ENCODE measurements around the gene JCHAIN.
A peak's percentile ranks its signal among the peaks of the same experiment; 100 is the strongest.
"Not testable (repeated sequence)": the region's sequence is repeated elsewhere in the genome, so short reads cannot be mapped to it uniquely, and the experiment has no call there.

The JCHAIN gene

GRCh38 chr4:70666369-70666768 lies at the start of gene JCHAIN:
JCHAIN (minus strand) TSS chr4:70666508; CDS start chr4:70666490, 18 bp downstream.
- no peak for DNase-seq (ENCODE audit: low read depth)

GRCh38 chr4:70715097-70715496 lies 48.8 kb upstream of the JCHAIN start:
- no peak for DNase-seq (ENCODE audit: low read depth)

DNA sequence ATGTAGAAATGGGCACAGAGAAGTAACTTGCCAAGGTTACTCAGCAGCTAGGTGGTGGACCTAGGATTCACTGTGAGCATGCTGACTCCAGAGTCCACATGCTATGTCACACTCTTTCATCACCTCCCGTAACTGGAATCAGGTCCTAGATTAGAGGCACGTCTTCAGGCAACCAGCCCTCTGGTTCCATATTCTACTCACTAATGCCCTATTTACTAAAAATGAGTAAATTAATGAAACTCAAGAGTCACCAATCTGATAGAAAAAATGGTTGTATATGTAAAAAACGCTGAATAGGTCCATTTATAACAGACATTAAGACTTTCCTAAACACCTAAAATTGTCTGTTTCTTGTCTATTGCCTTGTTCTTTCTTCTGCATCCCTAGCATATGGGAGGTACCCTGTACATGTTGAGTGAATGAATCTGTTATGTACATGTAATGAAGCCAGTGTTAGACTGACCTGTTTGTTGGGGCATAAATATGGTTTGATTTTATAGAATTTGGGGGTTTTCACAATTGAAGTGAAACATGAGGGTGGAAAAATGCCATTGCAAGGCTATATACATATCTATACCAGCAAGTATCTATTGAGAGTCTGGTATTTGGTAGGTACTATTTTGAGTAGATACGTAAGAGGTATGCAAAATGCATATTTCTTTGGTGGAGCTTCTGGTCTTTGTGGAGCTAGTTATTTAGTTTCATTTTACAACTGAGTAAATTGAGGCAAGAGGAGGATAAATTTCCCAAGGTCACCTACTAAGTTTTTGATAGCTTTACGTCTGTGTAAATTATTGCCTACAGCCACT lies 48.0 kb upstream of the JCHAIN start:
- DNase-seq (ENCODE audit: low read depth), result no peak

DNA sequence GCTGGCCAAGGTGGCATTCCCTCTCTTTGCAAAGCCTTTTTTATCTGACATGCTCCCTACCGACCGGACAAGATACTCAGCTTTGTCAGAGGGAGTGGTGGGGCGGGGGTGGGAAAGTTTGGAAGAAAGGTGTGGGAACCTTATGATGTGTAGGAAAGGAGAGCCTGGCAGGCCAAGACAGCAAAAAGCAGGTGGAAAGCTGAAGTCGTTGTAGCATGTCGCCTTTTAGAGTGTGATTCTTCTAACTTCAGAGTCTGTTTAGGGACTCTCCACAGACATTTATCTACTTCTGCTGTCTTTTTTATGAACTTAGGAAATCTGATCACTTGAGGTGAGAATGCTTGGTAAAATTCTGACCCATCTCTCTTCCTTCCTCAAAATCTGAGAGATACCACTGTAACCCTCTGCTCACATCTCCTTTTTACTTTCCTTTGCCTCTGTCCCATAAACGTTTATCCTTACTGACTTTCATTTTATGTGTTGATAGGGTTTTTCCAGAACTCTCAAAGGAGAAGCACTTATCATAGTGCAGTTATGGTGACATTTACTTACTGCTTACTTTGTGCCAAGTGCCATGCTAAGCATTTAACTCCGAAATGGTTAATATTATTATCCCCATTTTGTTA lies 47.3 kb upstream of the JCHAIN start:
- DNase-seq (ENCODE audit: low read depth), result no peak

DNA sequence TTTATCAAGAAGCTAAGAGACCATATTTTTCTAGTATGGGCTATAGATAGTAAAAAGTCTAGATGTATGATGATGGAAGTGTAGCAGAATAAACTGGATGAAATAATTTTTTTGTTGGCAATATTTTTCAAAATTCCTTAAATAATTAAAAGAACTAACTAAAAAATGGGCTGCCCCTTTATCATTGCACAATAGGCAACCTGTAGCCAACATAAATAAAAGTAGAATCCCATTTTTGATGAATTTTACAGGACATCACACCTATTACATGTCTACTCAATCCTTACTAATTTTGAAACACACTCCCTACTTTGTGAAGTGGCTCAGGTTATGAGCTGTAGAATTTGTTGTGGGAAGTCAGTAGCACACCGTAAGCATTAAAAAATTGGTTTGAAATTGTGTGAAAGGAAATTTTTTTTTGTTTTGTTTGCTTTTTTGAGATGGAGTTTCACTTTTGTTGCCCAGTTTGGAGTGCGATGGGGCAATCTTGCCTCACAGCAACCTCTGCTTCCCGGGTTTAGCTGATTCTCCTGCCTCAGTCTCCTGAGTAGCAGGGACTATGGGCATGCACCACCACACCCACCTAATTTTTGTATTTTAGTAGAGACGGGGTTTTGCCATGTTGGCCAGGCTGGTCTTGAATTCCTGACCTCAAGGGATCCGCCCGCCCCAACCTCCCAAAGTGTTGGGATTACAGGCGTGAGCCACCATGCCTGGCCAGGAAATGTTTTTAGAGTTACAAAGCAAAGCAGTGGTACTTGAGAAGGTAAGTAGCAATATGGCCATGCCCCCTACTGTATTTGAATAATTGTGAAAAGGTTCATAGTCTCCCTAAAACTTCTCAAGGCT lies 46.5 kb upstream of the JCHAIN start:
- DNase-seq (ENCODE audit: low read depth), result no peak

- DNase-seq (ENCODE audit: low read depth), result no peak
Measured at GRCh38 chr4:70712150-70712549, 45.8 kb upstream of the JCHAIN start.

DNA sequence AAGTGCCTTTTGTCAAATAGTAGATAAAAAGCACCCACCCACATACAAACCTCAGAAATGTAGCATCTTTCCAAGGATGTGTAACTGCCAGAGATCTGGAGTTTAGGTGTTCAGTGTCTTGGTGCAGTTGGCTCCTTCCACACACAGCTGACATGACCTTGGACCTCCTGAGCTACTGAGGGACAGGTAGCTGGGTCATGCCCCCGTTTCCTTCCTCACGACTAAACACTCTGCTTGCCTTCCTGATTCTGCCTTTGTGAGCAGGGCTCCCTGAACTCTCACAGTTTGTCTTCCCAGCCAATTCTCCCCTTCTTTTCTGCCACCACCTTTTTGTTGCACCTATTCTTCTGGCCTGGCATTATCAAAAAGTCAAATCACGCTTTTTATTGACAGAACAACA lies 45.3 kb upstream of the JCHAIN start:
- no peak for DNase-seq (ENCODE audit: low read depth)

DNA sequence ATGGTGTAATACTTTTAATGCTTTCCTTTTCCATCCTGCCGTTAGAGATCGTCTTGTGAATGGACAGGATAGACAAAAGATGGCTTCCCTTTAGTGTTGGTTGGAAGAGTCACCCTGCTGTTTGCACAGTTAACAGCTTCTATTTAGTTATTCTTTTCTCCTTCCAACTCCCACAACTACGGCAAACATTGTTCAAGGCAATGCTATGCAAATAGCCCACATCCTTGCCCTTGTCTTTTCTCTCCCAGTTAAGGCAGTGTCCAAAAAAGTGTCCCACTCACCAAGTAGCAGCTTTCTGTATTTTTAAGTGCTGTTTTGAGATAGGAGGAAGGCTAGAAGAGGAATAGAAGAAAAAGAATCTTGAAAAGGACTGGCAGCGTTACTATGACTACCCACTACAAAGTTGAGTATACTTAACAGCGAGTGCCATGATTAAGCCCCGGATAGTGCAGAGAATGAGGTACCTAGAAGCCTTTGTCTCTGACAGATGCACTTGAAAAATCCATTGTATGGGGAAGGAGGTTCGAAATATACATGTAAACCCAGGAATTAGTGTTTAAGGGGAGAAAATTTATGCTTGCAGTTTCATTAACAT lies 43.4 kb upstream of the JCHAIN start:
- no peak for DNase-seq (ENCODE audit: low read depth)

DNA sequence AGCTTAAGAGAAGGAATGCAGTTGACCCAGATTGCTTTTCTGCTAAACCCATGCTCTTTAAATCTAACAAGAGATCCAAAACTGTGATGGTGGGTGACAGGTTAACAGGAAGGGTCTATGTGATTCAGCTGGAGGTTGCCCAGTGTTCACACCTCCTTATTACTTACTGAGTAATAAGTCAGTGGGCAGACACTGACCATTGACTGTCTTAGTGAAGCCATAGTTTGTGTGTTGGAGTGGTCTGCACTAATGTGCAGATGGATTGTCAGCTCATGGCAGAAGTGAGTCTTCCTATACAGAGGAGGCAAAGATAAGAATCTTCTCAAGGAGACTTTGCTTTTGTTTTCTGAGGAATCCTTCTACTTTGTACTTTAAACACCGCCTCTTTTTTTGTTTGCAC lies 40.2 kb upstream of the JCHAIN start:
- no peak for DNase-seq (ENCODE audit: low read depth)

DNA sequence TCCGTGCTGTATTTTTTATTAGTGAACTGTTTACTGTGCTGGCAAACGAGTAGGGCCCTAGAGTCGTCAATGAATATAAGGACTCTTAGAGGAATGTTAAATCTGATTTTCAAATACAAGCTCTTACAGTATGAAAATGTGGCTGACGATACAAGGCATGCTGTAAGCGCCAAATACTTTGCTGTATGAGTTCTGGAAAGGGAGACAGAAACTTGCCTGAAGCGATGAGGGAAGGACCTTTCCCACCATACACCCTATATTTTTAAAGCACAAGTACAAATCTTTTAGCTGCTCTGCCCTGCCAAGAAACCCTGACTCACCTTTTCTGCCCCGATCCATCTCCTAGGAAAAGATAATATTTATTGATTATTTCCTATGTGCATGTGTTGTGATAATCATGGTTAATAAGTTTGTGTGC lies 39.7 kb upstream of the JCHAIN start:
- DNase-seq (ENCODE audit: low read depth), result no peak

GRCh38 chr4:70705183-70706043 lies 39.1 kb upstream of the JCHAIN start:
- DNase-seq (ENCODE audit: low read depth), result peak; percentile 57

GRCh38 chr4:70704931-70705182 lies 38.5 kb upstream of the JCHAIN start:
- no peak for DNase-seq (ENCODE audit: low read depth)

DNA sequence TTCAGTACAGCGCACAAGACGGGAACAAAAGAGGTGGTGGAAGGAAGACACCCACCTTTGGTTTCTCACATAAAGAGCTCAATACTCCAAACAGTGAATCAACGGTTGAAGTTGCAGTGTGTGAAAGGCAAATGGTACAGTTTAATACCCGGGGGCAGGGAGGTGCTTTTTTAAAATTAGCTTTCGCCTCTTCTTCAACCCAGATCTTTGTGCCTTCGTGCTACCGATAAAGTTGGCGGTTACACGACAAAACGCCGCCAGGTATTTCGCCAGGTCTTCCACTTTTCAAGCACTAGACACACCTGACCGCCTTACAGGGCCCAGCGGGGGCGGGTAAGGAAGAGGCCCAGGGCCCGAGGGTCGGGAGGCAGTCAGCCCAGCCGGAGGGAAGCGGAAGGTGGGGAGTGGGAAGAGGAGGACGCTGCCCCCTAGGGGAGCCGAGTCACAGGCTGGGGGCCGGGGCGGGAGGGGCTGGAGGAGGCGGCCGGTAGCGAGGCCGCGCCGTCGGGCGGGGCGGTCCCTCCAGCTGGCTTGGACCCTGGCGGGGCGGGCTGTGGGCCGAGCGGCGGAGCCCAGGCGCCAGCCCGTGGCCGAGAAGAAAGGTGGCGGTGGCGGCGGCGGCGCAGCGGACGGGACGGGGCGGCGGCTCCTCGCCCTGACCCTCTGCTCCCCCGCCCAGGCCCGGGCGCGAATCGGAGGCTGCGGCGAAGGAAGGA lies 38.1 kb upstream of the JCHAIN start:
- DNase-seq (ENCODE audit: low read depth), result peak; percentile 39

DNA sequence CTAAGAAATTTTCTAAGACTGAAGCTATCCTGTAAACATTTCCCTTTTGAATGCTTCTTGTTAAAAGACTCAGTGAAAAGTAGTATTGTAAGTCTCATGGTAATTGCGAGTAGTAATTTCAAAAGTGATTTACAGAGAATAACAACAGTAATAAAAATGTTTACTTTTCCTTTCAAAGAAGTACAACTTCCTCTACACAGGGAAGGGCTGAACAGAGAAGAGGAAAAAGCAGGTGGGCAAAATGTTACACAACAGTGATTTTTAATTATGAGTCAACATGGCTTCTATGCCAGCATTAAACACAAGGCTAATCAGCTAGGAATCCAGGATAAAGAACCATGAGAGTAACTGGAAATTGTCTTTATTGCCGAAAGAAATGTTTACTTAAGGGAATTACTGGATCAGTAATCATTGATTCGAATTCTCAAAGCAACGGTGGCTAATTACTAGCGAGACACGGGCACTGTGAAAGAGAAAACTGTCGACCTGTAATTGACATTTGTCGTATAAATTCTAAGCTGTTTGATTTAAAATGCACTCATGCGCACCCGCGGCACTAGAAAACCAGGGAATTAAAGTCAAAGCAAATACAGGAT lies 37.4 kb upstream of the JCHAIN start:
- no peak for DNase-seq (ENCODE audit: low read depth)

DNA sequence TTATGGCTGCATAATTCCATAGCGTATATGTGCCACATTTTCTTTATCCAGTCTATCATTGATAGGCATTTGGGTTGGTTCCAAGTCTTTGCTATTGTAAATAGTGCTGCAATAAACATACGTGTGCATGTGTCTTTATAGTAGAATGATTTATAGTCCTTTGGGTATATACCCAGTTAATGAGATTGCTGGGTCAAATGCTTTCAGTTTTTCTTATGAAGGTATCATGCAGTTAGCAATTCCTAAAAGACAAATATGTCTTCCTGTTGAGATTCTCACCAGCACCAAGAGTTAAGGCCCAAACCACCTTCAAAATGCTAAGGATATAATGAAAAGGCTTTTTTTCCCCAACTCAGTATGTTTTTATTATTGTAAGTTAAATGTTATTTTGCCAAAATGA lies 36.3 kb upstream of the JCHAIN start:
- not testable (repeated sequence) for DNase-seq (ENCODE audit: low read depth)

DNA sequence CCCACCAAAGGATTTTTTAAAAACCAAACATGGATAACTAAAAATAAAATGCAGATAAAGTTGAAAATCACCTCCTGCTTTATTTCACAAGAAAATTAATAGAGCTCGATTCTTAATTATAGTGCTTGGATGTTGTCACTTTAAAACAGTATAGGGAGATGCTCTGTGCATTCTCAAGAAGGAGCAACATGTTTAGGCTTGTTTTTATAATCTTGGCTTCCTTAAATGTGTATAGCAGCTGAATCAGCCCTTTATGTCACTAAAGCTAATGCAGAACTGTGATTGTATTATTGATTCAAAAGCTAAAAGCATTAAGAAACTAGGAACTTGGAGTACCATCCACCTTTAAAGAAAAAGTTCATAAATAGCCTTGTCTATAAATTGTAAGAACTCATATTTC lies 35.0 kb upstream of the JCHAIN start:
- no peak for DNase-seq (ENCODE audit: low read depth)

DNA sequence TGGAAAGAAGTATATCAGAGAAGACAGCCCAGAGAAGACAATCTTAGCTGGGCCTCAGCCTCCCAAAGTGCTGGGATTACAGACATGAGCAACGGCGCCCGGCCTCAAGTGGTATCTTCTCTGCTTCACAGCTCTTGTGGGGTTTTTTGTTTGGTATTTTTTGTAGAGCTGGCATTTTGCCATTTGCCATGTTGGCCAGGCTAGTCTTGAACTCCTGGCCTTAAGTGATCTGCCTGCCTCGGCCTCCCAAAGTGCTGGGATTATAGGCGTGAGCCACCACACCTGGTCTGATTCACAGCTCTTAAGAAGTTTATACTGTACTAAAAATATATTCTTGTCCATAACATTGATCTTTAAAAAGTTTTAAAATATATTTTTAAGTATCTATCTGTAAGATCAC lies 34.4 kb upstream of the JCHAIN start:
- no peak for DNase-seq (ENCODE audit: low read depth)

- not testable (repeated sequence) for DNase-seq (ENCODE audit: low read depth)
Measured at GRCh38 chr4:70698435-70698834, 32.1 kb upstream of the JCHAIN start.

- not testable (repeated sequence) for DNase-seq (ENCODE audit: low read depth)
Measured at GRCh38 chr4:70694633-70695032, 28.3 kb upstream of the JCHAIN start.

- DNase-seq (ENCODE audit: low read depth), result no peak
Measured at GRCh38 chr4:70691661-70692060, 25.4 kb upstream of the JCHAIN start.

GRCh38 chr4:70688795-70689231 lies 22.5 kb upstream of the JCHAIN start:
- peak; percentile 4 for DNase-seq (ENCODE audit: low read depth)

Data from activated gamma-delta T cell treated with anti-CD3 and anti-CD28 coated beads, Interleukin-2, amount 50 U/mL, for 16 hours (primary cell).